RWPE1 (cell line): ENCODE measurements around the gene IL1RN.

Experiments
- CTCF ChIA-PET: fragments of 350-600 bp; sonication (Branson Sonifier 250); formaldehyde crosslinking; extraction: SDS; loops from one replicate; lab custom pipeline; 2021; lab: Yijun Ruan, JAX
- POLR2A ChIA-PET: fragments of 400-600 bp; formaldehyde crosslinking; extraction: SDS; loops from one replicate; lab custom pipeline; 2020; ENCODE audit warnings: antibody characterized with exemption; ENCODE audit not compliant: low non-redundant PET; lab: Yijun Ruan, JAX
- DNase-seq: peaks from one replicate; pipeline ENCODE4 v3.0.0; 2012; ENCODE audit warnings: low spot score
- H3K27ac ChIP-seq: fragments of 450-650 bp; 2 replicates; pipeline ENCODE4 v1.5.1; 2017
- CTCF ChIP-seq: fragments of 450-650 bp; conservative IDR thresholded peaks from 2 replicates; pipeline ENCODE4 v1.5.1; 2017; ENCODE audit warnings: low read depth, mild to moderate bottlenecking

The IL1RN gene

GRCh38 chr2:113131352-113132185 is 4.2 kb downstream of the IL1RN start:
- H3K27ac ChIP-seq, result no peak overlapping the region
- TF ChIP-seq CTCF, result no peak
- POLR2A ChIA-PET, result no interaction called here
- CTCF ChIA-PET, result no interaction called here
- DNase-seq, result no peak

GRCh38 chr2:113132414-113133021 is 5.1 kb downstream of the IL1RN start:
- CTCF ChIA-PET, result no interaction called here
- POLR2A ChIA-PET, result no interaction called here
- DNase-seq, result no peak
- TF ChIP-seq CTCF, result no peak
- no peak overlapping the region for H3K27ac ChIP-seq

GRCh38 chr2:113133704-113134598 is 6.6 kb downstream of the IL1RN start:
- no peak overlapping the region for H3K27ac ChIP-seq
- ChIA-PET POLR2A (interaction anchor here (0.8 kb wide), 1 partner anchor 65 kb away, joined by 3 read pairs; no protein-coding TSS in a partner anchor), CTCF (interaction anchor here (0.8 kb wide), 1 partner anchor 14 kb away, joined by 5 read pairs; no protein-coding TSS in a partner anchor)
- no peak for TF ChIP-seq CTCF
- no peak for DNase-seq

- no peak for DNase-seq
- no peak overlapping the region for H3K27ac ChIP-seq
- CTCF ChIA-PET, result interaction anchor here (2.0 kb wide), 1 partner anchor 256 kb away, joined by 5 read pairs; no protein-coding TSS in a partner anchor
- TF ChIP-seq CTCF, result no peak
- POLR2A ChIA-PET, result no interaction called here
Observed at GRCh38 chr2:113134717-113135116, 7.3 kb downstream of the IL1RN start.

- ChIA-PET POLR2A (no interaction called here), CTCF (interaction anchor here (0.7 to 2.0 kb wide), 2 partner anchors 50 to 255 kb away, joined by 3 to 5 read pairs; no protein-coding TSS in a partner anchor)
Observed at GRCh38 chr2:113135317-113135716, 7.9 kb downstream of the IL1RN start.

More at GRCh38 chr2:113135317-113135716, 7.9 kb downstream of the IL1RN start:
- no peak for DNase-seq
- no peak for TF ChIP-seq CTCF
- no peak overlapping the region for H3K27ac ChIP-seq
